ENCODE data around the gene USP17L17.
"Not testable (repeated sequence)": the region's sequence is repeated elsewhere in the genome, so short reads cannot be mapped to it uniquely, and the experiment has no call there.

USP17L17 gene

GRCh38 chr4:9243579-9243978, at the start of gene USP17L17:
TSS of gene USP17L17 (plus strand) at chr4:9243879. CDS start at chr4:9243879, 0 bp downstream.
- in situ Hi-C loops (cut with MboI; ENCODE audit: low sequenced_read_pairs), result not testable (repeated sequence)

- in situ Hi-C loops (cut with MboI; ENCODE audit: low sequenced_read_pairs), result not testable (repeated sequence)
Observed at GRCh38 chr4:9210357-9210756, 33.3 kb upstream of the USP17L17 start, which contains the start of gene USP17L10. TSS of gene USP17L10 (plus strand) at chr4:9210657. CDS start at chr4:9210657, 0 bp downstream.

GRCh38 chr4:9214701-9215100, 29.0 kb upstream of the USP17L17 start:
- in situ Hi-C loops (cut with MboI; ENCODE audit: low sequenced_read_pairs), result not testable (repeated sequence)

- in situ Hi-C loops (cut with MboI; ENCODE audit: low sequenced_read_pairs), result not testable (repeated sequence)
Observed at GRCh38 chr4:9215105-9215504, 28.6 kb upstream of the USP17L17 start, which contains the start of gene USP17L11. TSS of gene USP17L11 (plus strand) at chr4:9215405. CDS start at chr4:9215405, 0 bp downstream.

GRCh38 chr4:9219852-9220251, 23.8 kb upstream of the USP17L17 start, which contains the start of gene USP17L12:
TSS of gene USP17L12 (plus strand) at chr4:9220152. CDS start at chr4:9220152, 0 bp downstream.
- in situ Hi-C loops (cut with MboI; ENCODE audit: low sequenced_read_pairs), result not testable (repeated sequence)

- in situ Hi-C loops (cut with MboI; ENCODE audit: low sequenced_read_pairs), result not testable (repeated sequence)
Observed at GRCh38 chr4:9224596-9224995, 19.1 kb upstream of the USP17L17 start, which contains the start of gene USP17L13. TSS of gene USP17L13 (plus strand) at chr4:9224896. CDS start at chr4:9224896, 0 bp downstream.

- in situ Hi-C loops (cut with MboI; ENCODE audit: low sequenced_read_pairs), result not testable (repeated sequence)
Observed at GRCh38 chr4:9230249-9230648, 13.4 kb upstream of the USP17L17 start.

GRCh38 chr4:9234085-9234484, 9.6 kb upstream of the USP17L17 start, which contains the start of gene USP17L15:
TSS of gene USP17L15 (plus strand) at chr4:9234385. CDS start at chr4:9234385, 0 bp downstream.
- in situ Hi-C loops (cut with MboI; ENCODE audit: low sequenced_read_pairs), result not testable (repeated sequence)

- in situ Hi-C loops (cut with MboI; ENCODE audit: low sequenced_read_pairs), result not testable (repeated sequence)
Observed at GRCh38 chr4:9238461-9238860, 5.2 kb upstream of the USP17L17 start.

GRCh38 chr4:9247953-9248680, 4.4 kb downstream of the USP17L17 start, which contains the start of gene USP17L18:
TSS of gene USP17L18 (plus strand) at chr4:9248630. CDS start at chr4:9248630, 0 bp downstream.
- in situ Hi-C loops (cut with MboI; ENCODE audit: low sequenced_read_pairs), result not testable (repeated sequence)

GRCh38 chr4:9253078-9253477, 9.4 kb downstream of the USP17L17 start, which contains the start of gene USP17L19:
TSS of gene USP17L19 (plus strand) at chr4:9253378. CDS start at chr4:9253378, 0 bp downstream.
- in situ Hi-C loops (cut with MboI; ENCODE audit: low sequenced_read_pairs), result not testable (repeated sequence)

GRCh38 chr4:9257824-9258223, 14.1 kb downstream of the USP17L17 start, which contains the start of gene USP17L20:
TSS of gene USP17L20 (plus strand) at chr4:9258124. CDS start at chr4:9258124, 0 bp downstream.
- in situ Hi-C loops (cut with MboI; ENCODE audit: low sequenced_read_pairs), result not testable (repeated sequence)

GRCh38 chr4:9262572-9262971, 18.9 kb downstream of the USP17L17 start, which contains the start of gene USP17L21:
TSS of gene USP17L21 (plus strand) at chr4:9262872. CDS start at chr4:9262872, 0 bp downstream.
- in situ Hi-C loops (cut with MboI; ENCODE audit: low sequenced_read_pairs), result not testable (repeated sequence)

GRCh38 chr4:9267319-9267718, 23.6 kb downstream of the USP17L17 start, which contains the start of gene USP17L22:
TSS of gene USP17L22 (plus strand) at chr4:9267619. CDS start at chr4:9267619, 0 bp downstream.
- in situ Hi-C loops (cut with MboI; ENCODE audit: low sequenced_read_pairs), result not testable (repeated sequence)

- in situ Hi-C loops (cut with MboI; ENCODE audit: low sequenced_read_pairs), result not testable (repeated sequence)
Observed at GRCh38 chr4:9271719-9272118, 28.0 kb downstream of the USP17L17 start.
